ENCODE results near the gene IGFBP1. TPM values are rescaled to one million over a fixed set of nuclear protein-coding genes. Genes with fewer than 3 reads are reported as not detected.

Gene IGFBP1
- polyA plus RNA-seq, 3 donors: 0.06 to 0.34 TPM; not detected in 1

Other genes starting within 250 kb of the IGFBP1 start
- gene CCDC201, start 15.4 kb upstream of the IGFBP1 start, polyA plus RNA-seq: not detected
- gene IGFBP3, start 32.8 kb downstream of the IGFBP1 start, polyA plus RNA-seq: 100 to 1,000 TPM in 2 of 3 donors, 10 to 100 TPM in 1; 38.1 to 347 (median 179) TPM